ENCODE results near the gene OR1N1. TPM values are rescaled to one million over a fixed set of nuclear protein-coding genes. Genes with fewer than 3 reads are reported as not detected.
"Not testable (repeated sequence)": the region's sequence is repeated elsewhere in the genome, so short reads cannot be mapped to it uniquely, and the experiment has no call there.

The OR1N1 gene
- total and polyA plus RNA-seq, 2 donors (not counting 3 experiments of a cell fraction or from before 2014, with no cell fraction given) = 0.08 TPM; not detected in 1

DNA sequence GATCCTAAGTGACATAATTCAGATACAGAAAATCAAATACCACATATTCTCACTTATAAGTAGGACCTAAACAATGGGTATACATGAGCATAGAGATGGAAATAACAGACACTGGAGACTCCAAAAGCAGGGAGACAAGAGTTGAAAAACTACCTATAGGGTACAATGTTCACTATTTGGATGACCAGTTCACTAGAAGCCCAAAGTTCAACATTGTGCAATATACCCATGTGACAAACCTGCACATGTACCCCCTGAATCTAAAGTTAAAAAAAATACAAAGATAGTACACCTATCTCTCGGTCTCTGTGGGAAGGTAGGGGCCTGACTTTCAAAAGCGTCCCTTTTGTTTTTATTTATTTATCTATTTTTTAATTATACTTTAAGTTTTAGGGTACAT is 11.7 kb upstream of the OR1N1 start:
- TF ChIP-seq, protein P1, sequence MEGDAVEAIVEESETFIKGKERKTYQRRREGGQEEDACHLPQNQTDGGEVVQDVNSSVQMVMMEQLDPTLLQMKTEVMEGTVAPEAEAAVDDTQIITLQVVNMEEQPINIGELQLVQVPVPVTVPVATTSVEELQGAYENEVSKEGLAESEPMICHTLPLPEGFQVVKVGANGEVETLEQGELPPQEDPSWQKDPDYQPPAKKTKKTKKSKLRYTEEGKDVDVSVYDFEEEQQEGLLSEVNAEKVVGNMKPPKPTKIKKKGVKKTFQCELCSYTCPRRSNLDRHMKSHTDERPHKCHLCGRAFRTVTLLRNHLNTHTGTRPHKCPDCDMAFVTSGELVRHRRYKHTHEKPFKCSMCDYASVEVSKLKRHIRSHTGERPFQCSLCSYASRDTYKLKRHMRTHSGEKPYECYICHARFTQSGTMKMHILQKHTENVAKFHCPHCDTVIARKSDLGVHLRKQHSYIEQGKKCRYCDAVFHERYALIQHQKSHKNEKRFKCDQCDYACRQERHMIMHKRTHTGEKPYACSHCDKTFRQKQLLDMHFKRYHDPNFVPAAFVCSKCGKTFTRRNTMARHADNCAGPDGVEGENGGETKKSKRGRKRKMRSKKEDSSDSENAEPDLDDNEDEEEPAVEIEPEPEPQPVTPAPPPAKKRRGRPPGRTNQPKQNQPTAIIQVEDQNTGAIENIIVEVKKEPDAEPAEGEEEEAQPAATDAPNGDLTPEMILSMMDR (IDR thresholded peaks at IDR 0.05; ENCODE audit: extremely low read depth in 1 of 2, insufficient read depth in 1 of 2, low read depth in 1 of 2, low read length in 2 of 2) = no peak
- TF ChIP-seq MYC (IDR thresholded peaks at IDR 0.05; ENCODE audit: low read depth, low read length) (no peak), EZH2 (IDR thresholded peaks at IDR 0.05; ENCODE audit: borderline replicate concordance, low read depth, low read length, severe bottlenecking) (no peak), POLR2AphosphoS5 (IDR thresholded peaks at IDR 0.05; ENCODE audit: insufficient read depth, low read depth, low read length) (no peak), JUN (IDR thresholded peaks at IDR 0.05; ENCODE audit: borderline replicate concordance, insufficient read depth, insufficient read length, low read depth) (no peak), GATA2 (IDR thresholded peaks at IDR 0.05; ENCODE audit: insufficient read depth, insufficient read length, low read depth, low read length) (no peak), POLR2A (IDR thresholded peaks at IDR 0.05; ENCODE audit: low read depth, low read length) (no peak), FOS (IDR thresholded peaks at IDR 0.05; ENCODE audit: borderline replicate concordance, insufficient read depth, low read length) (no peak)
- TF ChIP-seq, protein P2, sequence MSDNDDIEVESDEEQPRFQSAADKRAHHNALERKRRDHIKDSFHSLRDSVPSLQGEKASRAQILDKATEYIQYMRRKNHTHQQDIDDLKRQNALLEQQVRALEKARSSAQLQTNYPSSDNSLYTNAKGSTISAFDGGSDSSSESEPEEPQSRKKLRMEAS (IDR thresholded peaks at IDR 0.05; ENCODE audit: insufficient read depth, insufficient read length) = no peak
- dilution Hi-C loops (cut with MboI; ENCODE audit: extremely low pct_ligation_motif_present, low sequenced_read_pairs) (no loop called here), intact Hi-C loops (cut with micrococcal nuclease) (no loop called here)
- DNase-seq (ENCODE audit: low read depth, low spot score) = no peak
- ChIA-PET CTCF (no interaction called here), POLR2A (no interaction called here)
- no peak for FAIRE-seq
- Histone ChIP-seq H3K36me3 (ENCODE audit: control insufficient read depth in 2 of 2, extremely low read depth in 1 of 2, insufficient read depth in 2 of 2, low read length in 2 of 2) (no peaks in the 10 kb centered on the region), H2AFZ (ENCODE audit: low read depth, low read length) (no peak overlapping the region), H3K9ac (replicated peaks; ENCODE audit: extremely low read depth, insufficient read depth, low read length) (no peak overlapping the region), H3K9me3 (replicated peaks; ENCODE audit: control insufficient read depth, insufficient read depth, low read length) (no peaks in the 10 kb centered on the region), H3K4me2 (ENCODE audit: insufficient read depth, low read length) (no peak overlapping the region), H3K27me3 (ENCODE audit: control insufficient read depth in 2 of 2, insufficient read depth in 2 of 2, low read length in 2 of 2) (no peaks in the 10 kb centered on the region), H4K20me1 (replicated peaks; ENCODE audit: control insufficient read depth, extremely low read depth, insufficient read depth, low read length) (no peaks in the 10 kb centered on the region), H3K4me3 (replicated peaks in 1 of 3; ENCODE audit: insufficient read depth in 1 of 3, low read depth in 1 of 3, low read length in 3 of 3) (no peak overlapping the region), H3K4me1 (ENCODE audit: control insufficient read depth, extremely low read depth, insufficient read depth, low read length) (no peaks in the 10 kb centered on the region), H3K27ac (ENCODE audit: insufficient read depth, low read depth, low read length) (no peak overlapping the region), H3K79me2 (ENCODE audit: control insufficient read depth, insufficient read depth, low read length) (no peaks in the 10 kb centered on the region), H3K9me1 (replicated peaks; ENCODE audit: control insufficient read depth, extremely low read depth, insufficient read depth, low read length) (no peaks in the 10 kb centered on the region)
- no TSS peak for BruUV-seq (replicated peaks)

DNA sequence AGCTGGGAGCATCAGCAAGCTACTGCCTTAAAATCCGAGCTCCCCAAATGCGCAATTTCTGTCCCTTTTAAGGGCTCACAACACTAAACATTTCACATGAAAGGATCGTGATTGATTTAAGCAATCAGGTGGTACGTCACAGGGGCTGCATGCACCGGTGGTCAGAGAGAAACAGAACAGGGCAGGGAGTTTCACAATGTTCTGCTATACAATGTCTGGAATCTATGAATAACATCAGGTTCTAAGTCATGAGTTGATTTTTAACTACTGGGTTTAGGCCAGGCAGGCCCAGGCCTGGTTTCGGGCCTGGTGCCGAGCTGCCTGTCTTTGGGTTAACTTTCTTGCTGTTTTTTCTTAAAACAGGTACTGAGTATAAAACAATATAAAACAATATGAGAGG is 10.0 kb upstream of the OR1N1 start:
- H2AFZ ChIP-seq (ENCODE audit: low read depth, low read length); H3K4me3 ChIP-seq (replicated peaks in 1 of 3; ENCODE audit: insufficient read depth in 1 of 3, low read depth in 1 of 3, low read length in 3 of 3); H3K9me1 ChIP-seq (replicated peaks; ENCODE audit: control insufficient read depth, extremely low read depth, insufficient read depth, low read length); BruUV-seq (replicated peaks); H3K27me3 ChIP-seq (ENCODE audit: control insufficient read depth in 2 of 2, insufficient read depth in 2 of 2, low read length in 2 of 2); H3K4me2 ChIP-seq (ENCODE audit: insufficient read depth, low read length); H3K9ac ChIP-seq (replicated peaks; ENCODE audit: extremely low read depth, insufficient read depth, low read length); POLR2A ChIA-PET; DNase-seq (ENCODE audit: low read depth, low spot score); FAIRE-seq; intact Hi-C loops (cut with micrococcal nuclease); dilution Hi-C loops (cut with MboI; ENCODE audit: extremely low pct_ligation_motif_present, low sequenced_read_pairs); H4K20me1 ChIP-seq (replicated peaks; ENCODE audit: control insufficient read depth, extremely low read depth, insufficient read depth, low read length); H3K27ac ChIP-seq (ENCODE audit: insufficient read depth, low read depth, low read length); H3K79me2 ChIP-seq (ENCODE audit: control insufficient read depth, insufficient read depth, low read length); H3K4me1 ChIP-seq (ENCODE audit: control insufficient read depth, extremely low read depth, insufficient read depth, low read length); H3K36me3 ChIP-seq (ENCODE audit: control insufficient read depth in 2 of 2, extremely low read depth in 1 of 2, insufficient read depth in 2 of 2, low read length in 2 of 2); H3K9me3 ChIP-seq (replicated peaks; ENCODE audit: control insufficient read depth, insufficient read depth, low read length): not testable (repeated sequence)
- CTCF ChIA-PET = interaction anchor here (0.6 kb wide), 1 partner anchor 36 kb away, joined by 3 read pairs; no protein-coding TSS in a partner anchor

Data from endothelial cell of umbilical vein (primary cell).